IPS-15b (cell line): Measurements from ENCODE around the gene SMARCD2.

ENCODE experiments used
- H3K27me3 ChIP-seq: one replicate; pipeline ENCODE4 v1.6.1; 2013; ENCODE audit warnings: low read length; ENCODE audit not compliant: control insufficient read depth, insufficient read depth
- H3K36me3 ChIP-seq: one replicate; pipeline ENCODE4 v1.6.1; 2013; ENCODE audit warnings: low read length; ENCODE audit not compliant: control insufficient read depth, insufficient read depth
- H3K4me1 ChIP-seq: one replicate; pipeline ENCODE4 v1.6.1; 2013; ENCODE audit warnings: mild to moderate bottlenecking, low read length; ENCODE audit not compliant: control insufficient read depth, insufficient read depth
- H3K4me3 ChIP-seq: one replicate; pipeline ENCODE4 v1.5.1; 2013; ENCODE audit warnings: low read depth, low read length
- H3K9ac ChIP-seq: one replicate; pipeline ENCODE4 v1.6.1; 2013; ENCODE audit warnings: low read depth, mild to moderate bottlenecking, low read length
- H3K9me3 ChIP-seq: one replicate; pipeline ENCODE4 v1.6.1; 2013; ENCODE audit warnings: mild to moderate bottlenecking, low read length; ENCODE audit not compliant: control insufficient read depth, insufficient read depth

Gene SMARCD2

GRCh38 chr17:63827801-63828221 is 14.7 kb downstream of the SMARCD2 start:
- H3K36me3 ChIP-seq: peaks cover 55% of the 10 kb centered on the region
- H3K4me1 ChIP-seq: peaks cover 3% of the 10 kb centered on the region
- H3K9me3 ChIP-seq: no peaks in the 10 kb centered on the region
- H3K4me3 ChIP-seq: peak overlapping the region; percentile 96
- H3K27me3 ChIP-seq: no peaks in the 10 kb centered on the region
- peak overlapping the region; percentile 94 for H3K9ac ChIP-seq

DNA sequence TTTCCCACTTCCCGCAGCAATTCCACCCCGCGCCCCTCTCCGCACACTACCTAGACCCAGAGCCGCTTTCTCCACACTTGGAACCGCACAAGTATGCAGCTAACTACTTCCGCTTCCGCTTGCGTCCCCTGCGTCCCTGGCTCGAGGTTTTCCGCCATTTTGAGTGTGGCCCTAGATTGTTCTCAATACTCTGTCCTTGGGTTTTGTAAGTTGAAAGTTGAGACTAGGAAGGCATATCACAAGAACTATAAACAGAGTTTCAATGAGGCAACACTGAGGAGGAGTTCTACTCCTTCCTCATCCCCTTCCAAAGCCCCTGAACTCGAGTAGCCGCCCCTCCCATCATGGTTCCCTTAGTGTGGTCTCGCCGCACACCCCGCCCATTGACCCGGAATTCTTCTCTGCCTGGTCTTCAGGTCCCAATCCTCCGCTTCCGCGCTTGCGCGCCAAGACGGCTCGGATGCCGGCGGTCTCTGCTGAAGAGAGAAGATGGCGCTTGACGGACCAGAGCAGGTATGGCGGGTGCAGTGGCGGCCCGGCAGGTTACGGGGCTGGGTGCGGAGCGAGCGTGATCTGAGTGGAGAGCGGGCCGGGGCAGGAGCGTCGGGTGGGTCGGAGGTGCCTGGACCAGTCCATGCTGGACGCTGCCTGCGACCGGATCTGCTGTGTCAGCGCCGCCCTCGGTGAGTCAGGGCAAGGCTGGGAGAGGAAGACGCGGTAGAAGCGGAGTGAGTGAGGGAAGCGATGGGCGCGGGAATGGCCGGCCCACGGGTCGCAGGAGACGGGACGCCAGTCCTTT is 15.3 kb downstream of the SMARCD2 start, which contains the start of the genes FTSJ3 and PSMC5:
TSS of gene FTSJ3 (minus strand) at position 662 of the 799 bp plus-strand sequence. CDS start 761 bp downstream, outside the sequence.
TSS of gene PSMC5 (plus strand) at position 430 of the 799 bp plus-strand sequence. CDS start at position 490, 60 bp downstream.
- H3K9me3 ChIP-seq: no peaks in the 10 kb centered on the region
- H3K4me3 ChIP-seq: peak within 1 kb of the TSS; percentile 96
- H3K27me3 ChIP-seq: no peaks in the 10 kb centered on the region
- peak within 1 kb of the TSS; percentile 94 for H3K9ac ChIP-seq
- H3K4me1 ChIP-seq: peaks cover 3% of the 10 kb centered on the region
- peaks cover 54% of the 10 kb centered on the region for H3K36me3 ChIP-seq

DNA sequence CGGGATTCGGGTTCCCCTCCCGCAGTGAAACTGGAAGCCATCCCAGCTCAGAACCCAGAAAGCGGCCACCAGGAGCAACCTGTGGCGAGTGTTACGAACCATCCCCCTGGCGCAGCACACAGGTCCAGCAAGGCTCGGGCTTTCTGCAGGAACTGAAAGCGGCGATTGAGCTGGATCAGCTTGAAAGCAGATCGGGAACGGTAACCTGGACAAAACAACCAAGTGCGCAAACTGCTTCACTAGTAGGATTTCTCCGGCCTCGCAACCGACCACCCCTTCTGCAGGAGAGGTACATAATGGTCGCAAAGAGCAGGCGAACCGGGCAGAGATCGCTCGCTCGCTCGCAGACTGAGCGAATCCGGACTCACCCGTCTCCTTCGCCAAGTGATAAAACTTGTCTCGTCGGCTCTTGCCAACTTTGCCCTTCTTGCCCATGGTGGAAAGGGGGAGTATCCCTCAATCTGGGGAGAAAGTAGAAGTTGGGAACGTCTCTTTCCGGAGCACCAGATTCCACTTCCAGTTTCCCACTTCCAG is 15.9 kb downstream of the SMARCD2 start:
- H3K36me3 ChIP-seq: peaks cover 53% of the 10 kb centered on the region
- H3K4me1 ChIP-seq: peaks cover 3% of the 10 kb centered on the region
- H3K9ac ChIP-seq: peak overlapping the region; percentile 94
- peak overlapping the region; percentile 96 for H3K4me3 ChIP-seq
- H3K9me3 ChIP-seq: no peaks in the 10 kb centered on the region
- H3K27me3 ChIP-seq: no peaks in the 10 kb centered on the region

GRCh38 chr17:63824362-63824761 is 18.1 kb downstream of the SMARCD2 start:
- H3K36me3 ChIP-seq: peaks cover 46% of the 10 kb centered on the region
- no peak overlapping the region for H3K9ac ChIP-seq
- no peaks in the 10 kb centered on the region for H3K27me3 ChIP-seq
- peaks cover 3% of the 10 kb centered on the region for H3K4me1 ChIP-seq
- no peaks in the 10 kb centered on the region for H3K9me3 ChIP-seq
- H3K4me3 ChIP-seq: no peak overlapping the region

- peaks cover 3% of the 10 kb centered on the region for H3K4me1 ChIP-seq
- no peak overlapping the region for H3K9ac ChIP-seq
- no peaks in the 10 kb centered on the region for H3K27me3 ChIP-seq
- H3K4me3 ChIP-seq: no peak overlapping the region
- no peaks in the 10 kb centered on the region for H3K9me3 ChIP-seq
- peaks cover 49% of the 10 kb centered on the region for H3K36me3 ChIP-seq
Observed at GRCh38 chr17:63823659-63824331, 18.7 kb downstream of the SMARCD2 start.

DNA sequence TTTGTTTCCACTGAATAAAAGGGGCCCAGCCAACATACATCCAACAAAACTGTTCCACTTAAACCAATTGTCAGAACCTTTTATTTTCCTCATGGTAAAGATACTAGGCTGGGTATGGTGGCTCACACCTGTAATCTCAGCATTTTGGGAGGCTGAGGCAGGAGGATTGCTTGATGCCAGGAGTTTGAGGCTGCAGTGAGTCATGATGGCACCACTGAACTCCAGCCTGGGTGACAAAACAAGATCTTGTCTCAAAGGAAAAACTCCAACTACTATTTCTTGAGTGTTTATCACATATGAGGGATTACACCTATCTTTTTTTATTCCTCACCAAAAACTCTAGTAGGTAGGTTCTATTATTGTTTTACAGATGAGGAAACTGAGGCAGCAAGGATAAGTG is 19.9 kb downstream of the SMARCD2 start:
- no peak overlapping the region for H3K4me3 ChIP-seq
- H3K4me1 ChIP-seq: no peaks in the 10 kb centered on the region
- no peaks in the 10 kb centered on the region for H3K27me3 ChIP-seq
- peaks cover 61% of the 10 kb centered on the region for H3K36me3 ChIP-seq
- no peaks in the 10 kb centered on the region for H3K9me3 ChIP-seq
- H3K9ac ChIP-seq: no peak overlapping the region

DNA sequence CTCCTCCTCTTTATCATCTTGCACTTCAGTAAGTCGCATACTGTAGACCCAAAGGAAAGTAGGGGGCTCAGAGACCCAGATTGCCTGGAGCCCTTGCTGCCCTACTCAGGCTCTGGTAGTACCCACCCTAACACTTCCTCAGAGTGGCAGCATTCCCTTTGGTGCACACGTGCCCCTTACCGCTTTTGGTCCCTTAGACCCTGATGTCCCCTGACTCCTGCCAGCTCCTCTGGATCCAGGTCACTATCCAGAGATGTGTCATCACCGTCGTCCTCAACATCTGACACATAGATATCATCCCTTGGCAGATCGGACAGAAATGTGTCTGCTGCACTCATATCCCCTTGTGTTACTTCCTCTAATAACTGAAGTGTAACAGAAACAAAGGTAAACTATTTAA is 20.7 kb downstream of the SMARCD2 start:
- Histone ChIP-seq H3K27me3 (no peaks in the 10 kb centered on the region), H3K9ac (no peak overlapping the region), H3K4me3 (no peak overlapping the region), H3K4me1 (no peaks in the 10 kb centered on the region), H3K9me3 (no peaks in the 10 kb centered on the region), H3K36me3 (peaks cover 64% of the 10 kb centered on the region)

GRCh38 chr17:63820963-63821561 is 21.4 kb downstream of the SMARCD2 start:
- Histone ChIP-seq H3K4me1 (no peaks in the 10 kb centered on the region), H3K4me3 (no peak overlapping the region), H3K9me3 (no peaks in the 10 kb centered on the region), H3K9ac (no peak overlapping the region), H3K27me3 (no peaks in the 10 kb centered on the region), H3K36me3 (peaks cover 70% of the 10 kb centered on the region)

DNA sequence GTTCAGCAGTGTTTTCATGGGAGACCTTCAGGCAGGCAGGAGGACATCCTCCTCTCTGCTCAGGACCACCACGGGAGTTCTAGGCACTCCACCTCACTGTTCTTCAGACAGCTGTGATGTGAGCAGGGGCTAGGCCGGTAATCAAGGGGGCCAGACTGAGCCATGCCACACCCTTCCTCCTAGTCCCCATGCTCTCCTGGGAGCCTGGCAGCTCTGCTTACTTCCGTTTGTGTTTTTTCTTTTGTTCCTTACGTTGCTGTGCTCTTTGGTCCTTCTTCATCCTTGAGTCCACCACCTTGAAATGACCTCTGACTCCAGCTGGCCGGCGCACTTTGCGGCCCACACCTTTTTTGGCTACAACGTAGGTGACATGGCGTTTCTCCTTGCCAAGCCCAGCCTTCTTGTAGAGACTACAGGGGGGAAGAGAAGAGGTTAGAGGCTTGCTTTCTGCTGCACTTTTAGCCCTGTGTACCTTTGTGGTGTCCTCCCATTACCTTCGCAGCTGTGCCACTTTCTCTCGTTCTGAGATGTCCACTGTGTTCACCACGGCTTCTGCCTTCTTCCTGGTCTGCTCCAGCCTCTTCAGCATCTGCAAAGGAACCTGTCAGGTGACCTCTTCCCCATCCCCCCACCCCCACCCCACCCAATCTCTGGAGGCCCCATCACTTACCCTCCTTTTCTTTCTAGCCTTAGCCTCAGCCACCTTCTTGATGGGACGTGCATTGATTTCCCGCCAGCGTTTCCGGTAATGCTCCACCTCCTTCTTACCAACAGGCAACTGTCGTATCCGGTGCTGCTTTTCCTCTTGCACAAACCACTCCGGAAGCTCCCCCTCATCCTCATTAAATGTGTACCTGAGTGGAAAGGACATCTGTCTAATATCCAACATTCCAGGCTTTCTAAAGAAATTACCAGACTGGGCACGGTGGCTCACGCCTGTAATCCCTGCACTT is 22.6 kb downstream of the SMARCD2 start:
- Histone ChIP-seq H3K9ac (no peak overlapping the region), H3K27me3 (no peaks in the 10 kb centered on the region), H3K36me3 (peaks cover 76% of the 10 kb centered on the region), H3K9me3 (no peaks in the 10 kb centered on the region), H3K4me3 (no peak overlapping the region), H3K4me1 (no peaks in the 10 kb centered on the region)

DNA sequence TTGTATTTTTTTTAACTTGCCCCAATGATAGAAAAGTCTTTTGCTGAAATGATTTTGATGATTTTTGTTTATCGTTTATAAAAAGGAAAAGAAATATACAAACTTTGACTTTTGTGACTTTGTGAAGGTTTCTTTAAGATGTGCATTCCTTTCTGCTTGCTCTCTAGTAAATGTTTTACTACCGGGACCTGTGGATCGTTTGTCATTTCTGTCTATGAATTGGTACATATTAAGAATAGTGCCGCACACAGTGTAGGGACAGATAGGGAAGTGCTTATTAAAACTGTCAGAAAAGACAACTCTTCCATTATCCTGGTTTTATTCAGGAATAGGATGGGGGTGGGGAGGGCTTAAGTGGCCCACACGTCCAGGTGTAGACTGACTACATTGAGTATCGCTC is 23.4 kb downstream of the SMARCD2 start:
- Histone ChIP-seq H3K36me3 (peaks cover 75% of the 10 kb centered on the region), H3K4me3 (no peak overlapping the region), H3K9ac (no peak overlapping the region), H3K9me3 (no peaks in the 10 kb centered on the region), H3K4me1 (no peaks in the 10 kb centered on the region), H3K27me3 (no peaks in the 10 kb centered on the region)
